SK-MEL-5 (cell line): ENCODE data around the gene BTBD17. TPM values are rescaled to one million over a fixed set of nuclear protein-coding genes. Genes with fewer than 3 reads are reported as not detected.

Experiments
- DNase-seq: peaks from one replicate; pipeline ENCODE4 v3.0.0-alpha.2; 2016; ENCODE audit warnings: low read depth, low spot score
- in situ Hi-C: cut with HindIII; loops from 2 replicates; pipeline ENCODE4 v1.10.0; 2016; ENCODE audit warnings: low sequenced_read_pairs, high pct_unique_total_duplicates, low pct_unique_long_range_greater_than_20kb
- total RNA-seq: library from RNA; depleted of rRNA; stranded (reverse); fragments of >200 nt; shearing (Covaris generic); gene quantifications from 2 replicates; pipeline ENCODE4 v1.2.3, GENCODE V29; 2014; rRNA removed

BTBD17 gene
- total RNA-seq, 1 experiment from 2014 or later = not detected

DNA sequence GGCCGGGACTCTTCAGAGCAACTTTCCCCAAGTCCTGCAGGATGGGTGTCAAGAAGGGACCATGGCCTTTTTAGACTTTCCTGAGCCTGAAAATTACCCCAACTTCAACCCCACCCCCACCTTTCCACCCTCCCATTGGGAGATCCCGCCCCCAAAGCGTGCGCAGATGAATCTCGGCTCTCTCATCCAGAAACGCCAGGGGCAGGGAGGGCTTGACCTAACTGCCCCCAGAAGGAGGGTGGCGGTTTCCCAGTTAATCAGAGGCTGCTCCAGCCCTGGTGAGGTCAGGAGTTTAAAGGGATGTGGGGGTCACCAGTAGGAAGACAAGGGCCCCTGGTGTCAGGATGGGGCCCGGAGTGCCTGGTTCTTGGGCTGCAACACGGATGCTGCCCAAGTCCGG, 35.2 kb downstream of the BTBD17 start:
- in situ Hi-C loops = no loop called here

DNA sequence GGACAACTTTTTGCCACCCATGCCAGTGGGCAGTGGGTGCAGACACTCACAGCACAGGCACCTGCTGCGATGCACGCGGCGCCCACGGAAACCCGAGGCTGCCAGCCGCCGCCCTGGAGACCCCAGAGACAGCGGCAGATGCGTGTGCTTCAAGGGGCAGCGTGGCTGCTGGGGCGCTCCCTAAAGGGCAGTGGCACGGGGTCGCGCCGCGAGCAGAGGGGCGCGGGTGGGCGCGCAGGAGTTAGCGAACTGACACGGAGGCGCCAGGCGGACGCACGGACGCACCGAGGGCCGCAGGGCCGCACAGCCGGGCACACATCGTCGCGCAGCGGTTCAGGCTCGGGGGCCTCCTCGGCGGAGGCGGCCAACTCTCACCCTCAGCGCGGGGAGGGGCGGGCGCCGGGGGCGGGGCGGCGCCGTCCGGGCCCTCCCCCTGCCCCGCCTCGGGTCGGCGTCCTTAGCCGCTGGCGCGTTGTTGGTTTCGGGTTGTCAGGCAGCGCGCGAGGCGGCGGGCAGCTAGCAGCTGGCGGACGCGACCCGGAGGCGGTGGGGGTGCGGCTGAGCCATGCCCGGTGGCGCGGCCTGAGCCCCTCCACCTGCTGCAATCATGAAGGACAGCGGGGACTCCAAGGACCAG, 35.8 kb downstream of the BTBD17 start, which contains the start of gene KIF19:
Gene KIF19 (plus strand): TSS at position 484 of the 637 bp plus-strand sequence. CDS start 124 bp downstream, at position 608.
- DNase-seq = peak; percentile 44
- in situ Hi-C loops = no loop called here

More for the DNA sequence above, 35.2 kb downstream of the BTBD17 start:
- DNase-seq = no peak

DNA sequence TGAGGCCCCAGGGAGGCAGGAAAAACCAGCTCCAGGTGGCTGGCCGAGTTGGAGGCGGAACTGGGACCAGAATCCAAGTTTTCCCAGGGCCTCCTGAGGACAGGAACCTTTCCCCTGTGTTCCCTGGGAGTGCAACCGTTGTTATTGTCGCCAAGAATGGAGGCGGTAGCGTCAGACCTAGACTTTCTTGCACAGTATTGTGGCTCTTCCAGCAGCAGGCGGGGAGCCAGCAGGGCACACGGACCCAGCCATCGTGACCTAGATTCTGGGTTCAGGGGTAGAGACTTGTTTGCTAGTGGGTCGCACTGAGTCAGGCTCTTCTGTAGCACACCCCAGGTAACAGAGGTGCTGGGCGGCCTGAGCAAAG, 36.3 kb downstream of the BTBD17 start:
- in situ Hi-C loops = no loop called here
- no peak for DNase-seq

DNA sequence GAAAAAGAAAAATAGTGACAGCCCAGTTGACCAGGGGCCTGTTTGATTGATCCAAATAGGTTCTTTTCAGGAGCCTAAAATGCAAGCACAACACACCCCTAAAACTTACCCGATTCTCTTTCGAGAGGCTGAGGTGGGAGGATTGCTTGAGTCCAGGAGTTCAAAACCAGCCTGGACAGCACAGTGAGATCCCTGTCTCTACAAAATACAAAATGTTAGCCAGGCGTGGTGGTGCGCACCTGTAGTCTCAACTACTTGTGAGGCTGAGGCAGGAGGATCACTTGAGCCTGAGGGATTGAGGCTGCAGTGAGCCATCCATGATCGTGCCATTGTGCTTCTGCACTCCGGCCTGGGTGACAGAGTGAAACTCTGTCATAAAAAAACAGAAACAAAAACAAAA, 37.1 kb downstream of the BTBD17 start:
- in situ Hi-C loops = no loop called here
- DNase-seq = no peak

DNA sequence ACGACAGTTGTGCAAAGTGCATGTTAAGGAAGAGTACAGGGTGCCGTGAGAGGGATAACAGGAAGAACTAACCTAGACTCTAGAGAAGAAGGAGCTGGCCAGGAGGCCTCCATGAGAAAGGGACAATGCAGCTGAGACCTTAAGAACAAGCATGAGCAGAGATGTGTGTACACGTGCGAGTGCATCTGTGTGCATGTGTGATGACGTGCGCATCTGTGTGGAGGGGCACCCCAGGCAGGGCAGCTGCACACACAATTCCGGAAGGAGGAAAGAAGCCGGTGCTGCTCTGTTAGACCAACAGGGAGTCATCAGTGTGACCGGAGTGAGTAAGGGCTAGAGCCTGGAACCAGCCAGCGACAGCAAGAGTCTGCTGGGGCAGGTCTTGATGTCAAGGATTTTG, 43.3 kb downstream of the BTBD17 start:
- no peak for DNase-seq
- in situ Hi-C loops = no loop called here

DNA sequence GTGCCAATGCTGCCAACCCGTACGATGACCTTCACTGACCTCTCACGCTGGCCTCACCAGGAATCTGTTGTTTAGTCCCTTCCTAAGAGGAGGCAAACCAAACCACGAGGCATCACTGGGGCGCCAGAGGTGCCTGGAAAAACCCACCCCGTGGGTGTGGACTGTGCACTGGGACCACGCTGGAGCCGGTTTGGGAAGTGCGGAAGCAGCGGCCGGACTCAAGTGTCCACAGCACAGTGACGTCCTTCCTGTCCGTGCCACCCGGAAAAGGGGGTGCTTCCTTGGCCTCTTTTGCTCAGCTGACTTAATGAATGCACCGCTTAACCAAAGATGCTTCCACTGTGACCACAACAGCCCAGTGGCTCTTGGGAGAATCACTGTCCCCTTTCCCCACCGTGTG, 44.6 kb downstream of the BTBD17 start:
- DNase-seq = no peak
- in situ Hi-C loops = no loop called here

DNA sequence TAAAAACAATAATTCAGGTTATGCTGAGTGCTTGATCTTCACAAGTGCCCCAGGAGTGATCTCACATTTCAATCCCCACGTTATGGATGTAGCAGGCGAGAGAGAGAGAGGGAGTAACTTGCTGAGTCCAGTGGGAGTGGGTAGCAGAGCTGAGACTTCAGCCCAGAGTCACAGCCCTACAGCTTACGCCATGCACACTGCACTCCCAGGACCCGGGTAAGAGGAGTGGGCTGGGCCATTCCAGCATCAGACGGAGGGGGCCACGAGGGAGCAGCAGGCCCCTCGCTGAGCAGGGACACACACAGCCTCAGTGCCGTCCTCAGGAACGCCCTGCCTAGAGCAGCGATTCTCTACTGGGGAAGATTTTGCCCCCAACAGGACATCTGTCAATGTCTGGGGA, 45.4 kb downstream of the BTBD17 start:
- no peak for DNase-seq
- in situ Hi-C loops = no loop called here

DNA sequence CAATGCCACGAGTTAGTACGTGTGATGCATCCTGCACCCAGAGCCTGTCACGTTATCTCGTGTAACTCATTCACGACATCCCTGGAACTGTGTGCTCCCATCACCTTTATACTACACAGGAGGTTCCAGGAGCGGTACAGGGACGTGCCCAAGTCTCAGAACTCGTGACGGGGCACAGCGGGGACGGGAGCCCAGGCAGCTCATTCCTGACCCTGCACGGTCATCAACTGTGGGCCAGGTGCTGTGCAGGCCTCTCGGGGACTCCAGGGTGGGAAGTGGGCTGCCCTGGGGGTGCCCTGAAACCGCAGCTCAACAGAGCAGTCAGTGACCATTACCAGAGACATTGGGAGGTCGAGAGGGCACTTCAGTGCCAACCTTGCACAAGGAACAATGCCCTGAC, 46.8 kb downstream of the BTBD17 start:
- DNase-seq = no peak
- in situ Hi-C loops = no loop called here

DNA sequence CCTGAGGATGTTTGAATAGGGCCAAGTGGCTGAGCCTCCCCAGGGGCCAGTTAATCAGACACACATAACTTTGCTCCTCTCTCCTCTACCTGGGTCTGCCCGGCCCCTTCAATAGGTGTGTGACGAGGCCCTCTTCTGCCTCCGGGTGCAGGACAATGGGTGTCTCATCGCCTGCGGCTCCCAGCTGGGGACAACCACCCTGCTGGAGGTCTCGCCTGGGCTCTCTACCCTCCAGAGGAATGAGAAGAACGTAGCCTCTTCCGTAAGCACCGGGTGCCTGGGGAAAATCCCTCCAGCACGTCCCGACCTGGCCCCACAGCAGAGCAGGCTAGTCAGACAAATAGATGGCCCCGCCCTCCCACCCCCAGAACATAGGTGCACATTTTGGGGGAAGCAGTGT, 51.8 kb downstream of the BTBD17 start:
- no peak for DNase-seq

DNA sequence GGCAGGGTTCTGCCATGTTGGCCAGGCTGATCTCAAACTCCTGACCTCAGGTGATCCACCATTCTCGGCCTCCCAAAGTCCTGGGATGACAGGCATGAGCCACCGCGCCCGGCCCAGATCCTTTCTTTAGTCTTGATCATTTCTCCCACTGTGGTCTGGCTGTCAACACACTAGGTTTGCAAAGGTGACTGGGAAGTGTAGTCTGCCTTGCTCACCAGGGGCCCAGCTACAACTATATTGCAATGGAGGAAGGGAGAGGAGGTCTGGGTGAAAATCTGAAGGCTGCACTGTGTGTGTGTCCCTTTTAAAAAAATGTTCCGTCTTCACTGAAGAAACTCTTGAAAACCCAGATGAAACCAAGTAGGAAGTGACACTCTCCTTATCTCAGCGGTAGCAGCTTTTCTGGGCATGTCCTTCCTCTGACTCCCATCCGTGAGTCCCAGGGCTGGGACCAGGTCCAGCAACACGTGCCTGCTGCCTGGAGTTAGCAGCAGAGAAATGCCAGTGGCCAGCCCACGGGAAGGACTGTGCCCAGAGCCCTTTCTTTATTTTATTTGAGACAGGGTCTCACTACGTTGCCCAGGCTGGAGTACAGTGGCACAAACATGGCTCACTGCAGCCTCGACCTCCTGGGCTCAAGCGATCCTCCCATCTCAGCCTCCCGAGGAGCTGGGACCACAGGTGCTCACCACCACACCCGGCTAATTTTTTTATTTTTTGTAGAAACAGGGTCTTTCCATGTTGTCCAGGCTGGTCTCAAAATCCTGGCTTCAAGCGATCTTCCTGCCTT, 53.5 kb downstream of the BTBD17 start:
- in situ Hi-C loops = loop anchor here (10.0 kb wide), 1 partner anchor 167 kb away; no protein-coding TSS in a partner anchor
- DNase-seq = no peak

More for the DNA sequence above, 51.8 kb downstream of the BTBD17 start:
- in situ Hi-C loops = loop anchor here (10.0 kb wide), 1 partner anchor 165 kb away; no protein-coding TSS in a partner anchor

Other genes with a start within 250 kb of the BTBD17 start
- 7,933 and 8,102 TPM in 2 replicates for gene RPL38, start 158.2 kb downstream of the BTBD17 start, total RNA-seq
- 72.7 and 72.9 TPM in 2 replicates for gene TTYH2, start 148.3 kb downstream of the BTBD17 start, total RNA-seq
- not detected in 2 replicates for gene DNAI2, start 87.6 kb downstream of the BTBD17 start, total RNA-seq
- 0.11 TPM in 1 of 2 replicates, not detected in the other for gene KIF19, start 35.6 kb downstream of the BTBD17 start, total RNA-seq
- not detected in 2 replicates for gene GPR142, start 5.6 kb upstream of the BTBD17 start, total RNA-seq
- 0.45 TPM in 1 of 2 replicates, not detected in the other for gene GPRC5C, start 70.2 kb upstream of the BTBD17 start, total RNA-seq
- gene CD300A, start 104.8 kb upstream of the BTBD17 start, total RNA-seq = not detected in 2 replicates
- not detected in 2 replicates for gene CD300LB, start 169.6 kb upstream of the BTBD17 start, total RNA-seq
- 0.26 TPM in 1 of 2 replicates, not detected in the other for gene CD300C, start 184.2 kb upstream of the BTBD17 start, total RNA-seq
- not detected in 2 replicates for gene CD300H, start 205.6 kb upstream of the BTBD17 start, total RNA-seq
- not detected in 2 replicates for gene CD300LD, start 230.4 kb upstream of the BTBD17 start, total RNA-seq